Amniotic epithelial cell (primary cell): ENCODE results near the gene DDIT4.

ENCODE experiments used
- DNase-seq: peaks from one replicate; pipeline ENCODE4 v3.0.0-alpha.2; 2010; ENCODE audit warnings: low read depth

DDIT4 gene

DNA sequence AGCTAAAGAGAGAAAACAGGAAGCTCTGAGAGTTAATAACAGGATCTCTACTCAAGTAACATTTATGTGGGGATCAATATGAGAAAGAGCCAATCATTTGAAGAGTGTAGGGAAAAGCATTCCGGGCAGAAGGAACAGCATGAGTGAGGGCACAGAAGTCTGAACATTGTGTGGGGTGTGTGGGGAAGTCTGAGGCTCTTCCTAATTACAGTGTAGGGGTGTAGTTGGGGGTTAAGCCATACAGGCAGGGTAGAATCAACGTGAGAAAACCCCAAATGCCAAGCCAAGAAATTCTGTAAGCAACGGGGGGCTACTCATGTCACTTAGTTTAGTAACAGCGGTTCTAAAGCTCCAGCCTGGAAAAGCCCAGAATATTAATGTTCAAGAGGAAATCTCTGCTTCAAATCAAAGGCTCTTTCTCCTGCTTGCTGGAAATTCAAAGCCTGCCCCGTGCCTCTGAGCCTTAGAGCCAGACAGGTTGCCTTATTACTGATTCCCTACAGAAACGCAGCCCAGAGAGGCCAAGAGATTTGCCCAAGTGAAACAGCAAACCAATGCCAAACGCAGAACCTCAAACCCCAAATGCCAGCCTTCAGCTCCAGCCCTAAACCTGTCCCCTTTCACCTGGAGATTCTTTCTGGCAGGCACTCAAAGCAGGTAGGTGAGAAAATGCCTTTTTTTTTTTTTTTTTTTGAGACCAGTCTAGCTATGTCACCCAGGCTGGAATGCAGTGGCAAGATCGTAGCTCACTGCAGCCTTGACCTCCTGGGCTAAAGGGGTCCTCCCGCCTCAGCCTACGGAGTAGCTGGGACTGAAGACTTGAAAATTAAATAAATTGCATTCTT, 44.9 kb downstream of the DDIT4 start:
- DNase-seq: no peak

DNA sequence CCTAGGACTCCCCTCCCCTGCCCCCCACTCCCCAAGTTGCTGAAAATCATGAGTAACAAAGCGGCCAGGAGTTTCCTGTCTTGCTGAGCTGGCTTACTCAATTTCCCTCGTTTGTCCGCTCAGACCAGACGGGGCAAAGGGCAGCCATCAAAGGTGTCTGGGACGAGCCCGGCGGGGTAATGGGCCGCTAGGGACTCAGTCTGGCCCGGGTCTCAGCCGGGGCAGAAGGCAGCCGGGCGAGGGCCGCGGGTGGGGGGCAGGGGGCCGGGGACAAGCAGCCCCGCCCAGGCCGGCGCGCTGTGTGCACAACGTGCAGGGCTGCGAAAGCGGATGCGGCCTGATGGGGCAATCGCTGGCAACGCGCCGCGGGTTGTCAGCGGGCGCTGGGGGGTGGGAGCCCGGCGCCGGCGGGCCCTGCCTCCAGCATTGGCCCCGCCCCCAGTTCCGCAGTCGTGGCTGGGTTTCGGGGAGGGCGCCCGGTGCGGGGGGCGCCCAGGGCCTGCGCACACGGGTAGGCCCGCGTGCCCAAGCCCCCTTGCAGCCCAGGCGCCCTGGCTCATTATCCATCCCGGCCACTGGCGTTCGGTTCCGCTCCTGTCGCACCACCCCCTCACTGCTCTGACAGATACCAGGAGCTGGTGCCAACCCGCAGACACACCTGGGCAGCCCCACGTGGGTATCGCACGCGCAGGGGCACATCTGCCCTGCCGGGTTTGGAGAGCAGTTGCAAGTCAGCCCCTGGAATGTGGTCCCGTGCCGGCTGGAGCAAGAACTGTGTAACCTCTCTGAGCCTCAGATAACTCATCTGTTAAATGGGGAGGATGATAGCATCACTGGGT, 45.9 kb downstream of the DDIT4 start:
- DNase-seq: peak; percentile 90

DNA sequence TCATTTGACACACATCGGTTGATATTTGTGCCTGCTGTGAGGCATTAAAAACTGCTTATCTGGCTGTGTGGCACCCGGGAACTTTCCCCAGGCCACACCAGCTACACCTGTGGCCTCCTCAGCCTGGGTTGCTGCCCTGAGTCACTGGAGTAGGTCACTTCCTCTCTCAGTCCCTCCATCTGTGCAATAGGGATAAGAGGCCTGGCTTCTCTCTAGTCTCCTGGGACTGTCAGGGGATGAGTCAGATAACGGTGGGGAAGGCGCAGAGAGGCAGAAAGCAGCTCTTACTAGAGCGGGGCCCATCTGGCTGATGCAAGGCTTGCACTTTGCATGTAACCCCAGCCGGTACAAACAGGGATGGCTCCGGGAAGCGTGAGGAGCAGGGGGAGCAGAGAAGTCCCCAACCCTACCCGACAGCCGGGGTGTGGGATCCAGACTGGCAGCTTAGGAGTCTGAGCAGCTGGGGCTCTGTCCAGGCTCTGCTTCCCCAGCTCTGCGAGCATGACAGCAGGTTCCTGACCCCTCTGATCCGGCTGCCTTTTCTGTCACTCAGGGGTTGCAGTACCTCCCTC, 47.0 kb downstream of the DDIT4 start:
- peak; percentile 99 for DNase-seq

DNA sequence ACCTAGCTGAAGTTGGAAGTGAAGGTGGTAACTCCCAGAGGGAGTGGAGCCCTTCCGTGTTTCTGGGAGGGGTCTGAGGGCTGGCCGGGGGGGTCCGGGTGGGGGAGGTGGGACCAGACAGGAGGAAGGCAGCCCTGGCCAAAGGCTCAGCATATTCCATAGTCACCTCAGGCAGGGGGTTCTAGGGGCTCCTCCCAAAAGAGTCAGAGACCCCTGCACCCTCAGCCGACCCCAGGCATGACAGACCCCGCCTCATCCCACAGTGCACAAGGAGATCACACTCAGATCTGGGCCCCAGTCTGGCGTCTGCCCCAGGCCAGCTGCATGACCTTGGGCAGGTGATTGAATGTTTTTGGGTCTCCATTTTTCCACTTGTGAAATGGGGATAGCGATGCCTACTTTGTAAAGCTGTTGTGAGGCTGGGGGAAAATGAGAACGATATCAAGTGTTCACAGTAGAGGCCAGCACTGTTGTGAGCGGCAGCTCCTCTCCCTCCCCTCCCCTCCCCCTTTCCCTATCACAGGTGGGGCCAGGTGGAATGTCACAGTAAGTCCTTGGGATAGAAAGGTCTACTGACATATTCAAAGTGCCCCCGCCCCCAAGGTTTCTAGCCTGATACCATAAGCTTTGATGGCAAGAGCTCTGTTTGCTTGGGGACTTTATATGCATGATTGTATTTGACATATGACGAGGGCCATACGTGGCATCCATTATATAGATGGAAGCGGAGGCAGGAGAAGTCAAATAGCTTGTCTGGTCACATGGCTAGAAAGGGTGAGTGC, 47.7 kb downstream of the DDIT4 start:
- DNase-seq: no peak

DNA sequence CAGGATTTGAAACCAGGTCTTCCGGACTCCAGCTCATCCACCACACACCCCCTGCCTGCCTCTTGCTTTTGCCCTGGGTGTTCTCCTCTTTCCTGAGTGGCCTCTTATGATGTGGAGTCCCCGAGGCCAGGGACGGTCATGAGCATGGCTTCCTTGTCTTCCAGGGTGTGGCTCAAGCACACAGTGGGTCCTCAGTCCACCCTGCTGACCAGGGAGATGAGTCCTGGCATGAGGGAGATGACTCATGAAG, 48.2 kb downstream of the DDIT4 start:
- DNase-seq: no peak

- DNase-seq: peak; percentile 52
These were observed 48.7 kb downstream of the DDIT4 start for GRCh38 chr10:72322280-72323058.

GRCh38 chr10:72323108-72323749, 49.5 kb downstream of the DDIT4 start:
- DNase-seq: no peak

DNA sequence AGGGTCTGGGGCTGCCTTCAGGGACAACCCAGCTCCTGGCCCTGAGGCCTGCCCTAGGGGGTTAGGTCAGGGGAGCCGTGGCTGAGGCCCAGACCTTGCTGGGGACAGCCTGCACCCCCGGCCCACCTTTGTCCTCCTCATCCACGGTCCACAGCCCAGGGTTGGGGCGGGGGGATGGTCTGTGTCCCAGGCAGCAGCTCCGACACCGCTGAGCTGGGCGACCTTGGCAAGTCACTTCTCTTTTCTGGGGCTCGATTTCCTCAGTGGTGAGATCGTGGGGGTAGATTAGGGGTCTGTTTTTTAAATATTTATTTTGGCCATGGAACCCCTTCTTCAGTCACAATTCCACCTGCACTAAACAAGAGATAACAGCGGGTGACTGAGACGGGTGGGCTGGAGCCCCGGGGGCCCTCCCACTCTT, 50.1 kb downstream of the DDIT4 start:
- DNase-seq: no peak
